Astrocyte (in vitro differentiated cells and primary cell): ENCODE results near the gene SNCB.

Experiments
- EZH2 ChIP-seq: IDR thresholded peaks from 2 replicates; pipeline ENCODE4 v1.6.1; 2012; ENCODE audit warnings: mild to moderate bottlenecking, low read length, inconsistent platforms; ENCODE audit not compliant: insufficient read depth
- TF ChIP-seq, protein P1 (sequence below): IDR thresholded peaks from 2 replicates; pipeline ENCODE4 v1.5.1; 2011; ENCODE audit warnings: low read depth, mild to moderate bottlenecking, inconsistent platforms, low read length, moderate library complexity; ENCODE audit not compliant: insufficient read depth

DNA sequence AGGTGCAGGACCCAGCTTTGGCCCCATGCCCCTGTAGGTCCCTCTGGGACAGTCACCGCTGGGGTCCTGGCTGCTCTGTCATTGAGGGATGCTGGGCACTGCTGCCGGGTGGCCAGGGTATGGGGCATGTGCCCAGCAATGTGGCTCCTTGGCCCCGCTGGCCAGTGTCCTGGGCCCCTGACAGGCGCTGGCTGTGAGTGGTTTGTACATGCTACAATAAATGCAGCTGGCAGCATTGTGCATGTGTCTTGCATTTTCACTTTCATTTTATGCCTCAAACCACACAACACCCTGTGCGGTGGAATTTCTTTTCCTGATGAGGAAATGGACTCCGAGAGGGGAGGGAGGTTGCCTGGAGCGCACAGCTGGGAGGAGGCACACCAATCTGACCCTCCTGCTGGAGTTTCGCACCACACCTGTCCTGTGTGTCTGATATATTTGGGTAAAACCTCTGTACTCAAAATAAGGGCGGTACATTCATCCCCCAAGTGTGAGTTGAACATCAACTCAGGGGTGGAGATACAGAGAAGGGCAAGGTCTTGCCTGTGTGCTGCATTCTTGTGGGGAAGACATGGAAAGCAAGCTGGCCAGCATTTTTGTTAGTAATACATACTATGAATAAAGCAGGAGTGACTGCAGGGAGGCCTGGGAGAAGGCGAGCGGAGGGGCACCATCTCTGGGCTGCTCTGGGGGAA is 28.6 kb upstream of the SNCB start:
- TF ChIP-seq, protein P1, sequence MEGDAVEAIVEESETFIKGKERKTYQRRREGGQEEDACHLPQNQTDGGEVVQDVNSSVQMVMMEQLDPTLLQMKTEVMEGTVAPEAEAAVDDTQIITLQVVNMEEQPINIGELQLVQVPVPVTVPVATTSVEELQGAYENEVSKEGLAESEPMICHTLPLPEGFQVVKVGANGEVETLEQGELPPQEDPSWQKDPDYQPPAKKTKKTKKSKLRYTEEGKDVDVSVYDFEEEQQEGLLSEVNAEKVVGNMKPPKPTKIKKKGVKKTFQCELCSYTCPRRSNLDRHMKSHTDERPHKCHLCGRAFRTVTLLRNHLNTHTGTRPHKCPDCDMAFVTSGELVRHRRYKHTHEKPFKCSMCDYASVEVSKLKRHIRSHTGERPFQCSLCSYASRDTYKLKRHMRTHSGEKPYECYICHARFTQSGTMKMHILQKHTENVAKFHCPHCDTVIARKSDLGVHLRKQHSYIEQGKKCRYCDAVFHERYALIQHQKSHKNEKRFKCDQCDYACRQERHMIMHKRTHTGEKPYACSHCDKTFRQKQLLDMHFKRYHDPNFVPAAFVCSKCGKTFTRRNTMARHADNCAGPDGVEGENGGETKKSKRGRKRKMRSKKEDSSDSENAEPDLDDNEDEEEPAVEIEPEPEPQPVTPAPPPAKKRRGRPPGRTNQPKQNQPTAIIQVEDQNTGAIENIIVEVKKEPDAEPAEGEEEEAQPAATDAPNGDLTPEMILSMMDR: no peak
- TF ChIP-seq EZH2: no peak
